GM12891 (cell line): ENCODE measurements around the gene STOX2.

Source experiments
- PAX5 ChIP-seq: IDR thresholded peaks from 2 replicates; pipeline ENCODE4 v1.6.1; 2011; ENCODE audit warnings: low read length, moderate library complexity, mild to moderate bottlenecking; ENCODE audit not compliant: insufficient read depth, severe bottlenecking
- POLR2A ChIP-seq: IDR thresholded peaks from 2 replicates; pipeline ENCODE4 v1.6.1; 2011; ENCODE audit warnings: low read depth, low read length, control low read depth
- POLR2AphosphoS5 ChIP-seq: IDR thresholded peaks from 2 replicates; pipeline ENCODE4 v1.6.1; 2011; ENCODE audit warnings: low read depth, low read length, control low read depth
- SPI1 ChIP-seq: IDR thresholded peaks from 2 replicates; pipeline ENCODE4 v1.6.1; 2011; ENCODE audit warnings: low read depth, low read length, control low read depth
- TAF1 ChIP-seq: IDR thresholded peaks from 2 replicates; pipeline ENCODE4 v1.6.1; 2011; ENCODE audit warnings: low read depth, low read length, control low read depth

DNA sequence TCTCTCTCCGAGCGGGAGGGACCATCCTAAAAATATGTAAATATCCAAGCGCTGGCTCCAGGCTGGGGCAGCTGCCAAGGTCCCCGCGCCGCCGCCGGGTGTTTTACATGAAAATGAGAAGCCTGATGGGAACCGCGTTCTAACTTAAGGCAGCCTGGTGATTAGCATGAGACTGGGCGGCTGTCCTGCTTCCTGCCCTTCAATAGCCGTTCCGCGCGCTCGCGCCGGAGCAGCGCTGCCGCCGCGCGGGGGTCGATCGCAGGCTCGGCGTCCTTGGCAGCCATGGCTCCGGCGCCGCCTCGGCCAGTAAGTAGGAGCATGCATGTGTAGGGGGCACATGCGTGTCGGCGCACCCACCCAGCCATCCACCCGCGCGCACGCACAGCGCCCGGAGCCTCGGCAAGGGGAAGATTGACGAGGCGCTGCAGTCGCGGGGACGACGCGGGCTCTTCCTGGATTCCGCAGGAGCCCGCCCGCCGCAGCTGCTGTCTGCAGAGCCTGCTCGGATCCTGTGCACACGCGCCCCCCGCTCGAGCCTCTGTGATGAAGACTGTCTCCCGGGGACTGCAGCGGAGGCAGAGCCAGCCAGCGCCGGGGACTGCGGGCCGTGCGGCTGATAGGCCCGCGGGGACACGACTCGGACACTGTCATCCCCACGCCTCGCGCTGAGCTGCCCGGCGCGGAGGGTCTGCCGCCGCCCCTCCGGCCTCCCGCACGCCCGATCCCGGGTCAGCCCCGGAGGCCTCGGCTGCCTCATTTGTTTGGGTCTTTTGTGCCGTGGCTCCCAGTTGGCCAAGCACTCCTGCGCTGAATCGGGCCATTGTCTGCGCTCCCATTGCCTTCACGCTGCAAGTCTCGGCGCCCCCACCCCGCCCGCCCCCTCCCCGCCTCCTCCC lies 734 bp downstream of the STOX2 start:
- no peak for TF ChIP-seq POLR2AphosphoS5
- no peak for TF ChIP-seq POLR2A
- TF ChIP-seq SPI1: no peak
- TF ChIP-seq TAF1: no peak
- no peak for TF ChIP-seq PAX5
